GM12878 (cell line): ENCODE measurements around the gene CTRL. TPM values are rescaled to one million over a fixed set of nuclear protein-coding genes. Genes with fewer than 3 reads are reported as not detected.

Source experiments
- BCL3 ChIP-seq: IDR thresholded peaks from 2 replicates; pipeline ENCODE4 v1.6.1; 2011; ENCODE audit warnings: borderline replicate concordance, low read depth, mild to moderate bottlenecking, moderate library complexity, low read length; ENCODE audit not compliant: insufficient read depth, poor library complexity, severe bottlenecking
- CBFB ChIP-seq: IDR thresholded peaks from 2 replicates; pipeline ENCODE4 v1.6.1; 2016; ENCODE audit warnings: antibody characterized with exemption, low read depth
- CREB1 ChIP-seq: IDR thresholded peaks from 2 replicates; pipeline ENCODE4 v1.6.1; 2012; ENCODE audit warnings: low read depth, mild to moderate bottlenecking, inconsistent platforms
- ESRRA ChIP-seq: IDR thresholded peaks from 2 replicates; pipeline ENCODE4 v1.6.1; 2012; ENCODE audit warnings: mild to moderate bottlenecking, low read length, improper control_type of control experiment
- NBN ChIP-seq: fragments of 450-650 bp; IDR thresholded peaks from 2 replicates; pipeline ENCODE4 v1.6.1; 2016
- NRF1 ChIP-seq: conservative IDR thresholded peaks from 2 replicates; pipeline ENCODE4 v1.6.1; 2011; ENCODE audit warnings: mild to moderate bottlenecking, low read depth, low read length, improper control_type of control experiment
- PML ChIP-seq: IDR thresholded peaks from 2 replicates; pipeline ENCODE4 v1.6.1; 2012; ENCODE audit warnings: low read length, inconsistent platforms
- RAD21 ChIP-seq: IDR thresholded peaks from 2 replicates; pipeline ENCODE4 v1.6.1; 2011; ENCODE audit warnings: mild to moderate bottlenecking, low read depth, low read length, moderate library complexity; ENCODE audit not compliant: insufficient read depth
- SIN3A ChIP-seq: IDR thresholded peaks from 2 replicates; pipeline ENCODE4 v1.6.1; 2012; ENCODE audit warnings: low read depth, low read length, improper control_type of control experiment
- SMAD5 ChIP-seq: IDR thresholded peaks from 2 replicates; pipeline ENCODE4 v1.6.1; 2016; ENCODE audit warnings: antibody characterized with exemption, low read depth
- SUPT20H ChIP-seq: IDR thresholded peaks from 2 replicates; pipeline ENCODE4 v1.6.1; 2011; ENCODE audit warnings: low read depth, mild to moderate bottlenecking, low read length, moderate library complexity, borderline replicate concordance; ENCODE audit not compliant: control insufficient read depth
- TAF1 ChIP-seq: IDR thresholded peaks from 2 replicates; pipeline ENCODE4 v1.6.1; 2011; ENCODE audit warnings: mild to moderate bottlenecking, low read depth, low read length, borderline replicate concordance
- YBX1 ChIP-seq: fragments of 450-650 bp; IDR thresholded peaks from 2 replicates; pipeline ENCODE4 v1.6.1; 2016; ENCODE audit warnings: antibody characterized with exemption
- YY1 ChIP-seq: IDR thresholded peaks from 2 replicates; pipeline ENCODE4 v1.6.1; 2011; ENCODE audit warnings: low read depth, mild to moderate bottlenecking, low read length
- ZBTB4 ChIP-seq: fragments of 450-650 bp; formaldehyde crosslinking; IDR thresholded peaks from 2 replicates; pipeline ENCODE4 v1.4.0; 2022; ENCODE audit warnings: mild to moderate bottlenecking, moderate library complexity
- ZBTB40 ChIP-seq: fragments of 450-650 bp; IDR thresholded peaks from 2 replicates; pipeline ENCODE4 v1.6.1; 2016; ENCODE audit warnings: mild to moderate bottlenecking, moderate library complexity, borderline replicate concordance
- polyA plus RNA-seq, 11 experiments: library from polyadenylated mRNA; depleted of rRNA in 4 of 11; unstranded in 6 of 11; stranded (reverse) in 5 of 11; fragments of >200 nt; fragmentation: Nextera tagmentation in 4 of 11; fragmentation: Illumina TruSeq in 1 of 11; extraction: Ambion mirVana in 4 of 11; extraction: Trizol in 1 of 11; gene quantifications; 1 replicate in 1 of 11; 2 replicates in 10 of 11; pipeline versions ENCODE4 v1.2.1 to v1.2.3, GENCODE V29; 2011 to 2016; ENCODE audit warnings: inconsistent platforms in 2 of 11, missing spikeins in 2 of 11, low read depth in 1 of 11
- total RNA-seq, 4 experiments: library from RNA; depleted of rRNA in 3 of 4; stranded (reverse); fragments of >200 nt in 3 of 4; fragmentation: Illumina TruSeq in 1 of 4; extraction: Trizol in 1 of 4; gene quantifications; 2 replicates each; pipeline versions ENCODE4 v1.2.1 to v1.2.3, GENCODE V29; 2013 to 2021
- TF ChIP-seq, protein P1 (sequence below): fragments of 450-650 bp; IDR thresholded peaks from 2 replicates; pipeline ENCODE4 v1.6.1; 2016; ENCODE audit warnings: mild to moderate bottlenecking
- TF ChIP-seq, protein P2 (sequence below): IDR thresholded peaks from 2 replicates; pipeline ENCODE4 v1.6.1; 2012; ENCODE audit warnings: mild to moderate bottlenecking, low read depth, low read length

CTRL gene
- total and polyA plus RNA-seq, 10 of the 15 experiments (the other 5 are each of a cell fraction or from before 2014, with no cell fraction given) = 1.1 to 4.9 (median 2.6) TPM

GRCh38 chr16:67942200-67942509 is 10.5 kb upstream of the CTRL start (continued):
- TF ChIP-seq ZBTB4 (CRISPR knock-in tag) (no peak), NBN (no peak), SIN3A (no peak), BCL3 (no peak), YBX1 (no peak), ZBTB40 (no peak), YY1 (peak; percentile 66), NRF1 (no peak), ESRRA (no peak), SMAD5 (no peak), TAF1 (no peak), SUPT20H (no peak), PML (no peak), CREB1 (no peak), CBFB (no peak), RAD21 (peak; percentile 56)
- TF ChIP-seq, protein P1, sequence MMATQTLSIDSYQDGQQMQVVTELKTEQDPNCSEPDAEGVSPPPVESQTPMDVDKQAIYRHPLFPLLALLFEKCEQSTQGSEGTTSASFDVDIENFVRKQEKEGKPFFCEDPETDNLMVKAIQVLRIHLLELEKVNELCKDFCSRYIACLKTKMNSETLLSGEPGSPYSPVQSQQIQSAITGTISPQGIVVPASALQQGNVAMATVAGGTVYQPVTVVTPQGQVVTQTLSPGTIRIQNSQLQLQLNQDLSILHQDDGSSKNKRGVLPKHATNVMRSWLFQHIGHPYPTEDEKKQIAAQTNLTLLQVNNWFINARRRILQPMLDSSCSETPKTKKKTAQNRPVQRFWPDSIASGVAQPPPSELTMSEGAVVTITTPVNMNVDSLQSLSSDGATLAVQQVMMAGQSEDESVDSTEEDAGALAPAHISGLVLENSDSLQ = no peak
- TF ChIP-seq, protein P2, sequence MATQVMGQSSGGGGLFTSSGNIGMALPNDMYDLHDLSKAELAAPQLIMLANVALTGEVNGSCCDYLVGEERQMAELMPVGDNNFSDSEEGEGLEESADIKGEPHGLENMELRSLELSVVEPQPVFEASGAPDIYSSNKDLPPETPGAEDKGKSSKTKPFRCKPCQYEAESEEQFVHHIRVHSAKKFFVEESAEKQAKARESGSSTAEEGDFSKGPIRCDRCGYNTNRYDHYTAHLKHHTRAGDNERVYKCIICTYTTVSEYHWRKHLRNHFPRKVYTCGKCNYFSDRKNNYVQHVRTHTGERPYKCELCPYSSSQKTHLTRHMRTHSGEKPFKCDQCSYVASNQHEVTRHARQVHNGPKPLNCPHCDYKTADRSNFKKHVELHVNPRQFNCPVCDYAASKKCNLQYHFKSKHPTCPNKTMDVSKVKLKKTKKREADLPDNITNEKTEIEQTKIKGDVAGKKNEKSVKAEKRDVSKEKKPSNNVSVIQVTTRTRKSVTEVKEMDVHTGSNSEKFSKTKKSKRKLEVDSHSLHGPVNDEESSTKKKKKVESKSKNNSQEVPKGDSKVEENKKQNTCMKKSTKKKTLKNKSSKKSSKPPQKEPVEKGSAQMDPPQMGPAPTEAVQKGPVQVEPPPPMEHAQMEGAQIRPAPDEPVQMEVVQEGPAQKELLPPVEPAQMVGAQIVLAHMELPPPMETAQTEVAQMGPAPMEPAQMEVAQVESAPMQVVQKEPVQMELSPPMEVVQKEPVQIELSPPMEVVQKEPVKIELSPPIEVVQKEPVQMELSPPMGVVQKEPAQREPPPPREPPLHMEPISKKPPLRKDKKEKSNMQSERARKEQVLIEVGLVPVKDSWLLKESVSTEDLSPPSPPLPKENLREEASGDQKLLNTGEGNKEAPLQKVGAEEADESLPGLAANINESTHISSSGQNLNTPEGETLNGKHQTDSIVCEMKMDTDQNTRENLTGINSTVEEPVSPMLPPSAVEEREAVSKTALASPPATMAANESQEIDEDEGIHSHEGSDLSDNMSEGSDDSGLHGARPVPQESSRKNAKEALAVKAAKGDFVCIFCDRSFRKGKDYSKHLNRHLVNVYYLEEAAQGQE = no peak
